Activated T-helper 1 cell treated with Interleukin-2 at 50 U/mL for 16 hours (primary cell): ENCODE measurements around the gene RHOBTB1.
A peak's percentile ranks its signal among the peaks of the same experiment; 100 is the strongest.

Experiments
- DNase-seq: peaks from one replicate; pipeline ENCODE4 v3.0.0-alpha.2; 2020; ENCODE audit warnings: low read depth

RHOBTB1 gene

DNA sequence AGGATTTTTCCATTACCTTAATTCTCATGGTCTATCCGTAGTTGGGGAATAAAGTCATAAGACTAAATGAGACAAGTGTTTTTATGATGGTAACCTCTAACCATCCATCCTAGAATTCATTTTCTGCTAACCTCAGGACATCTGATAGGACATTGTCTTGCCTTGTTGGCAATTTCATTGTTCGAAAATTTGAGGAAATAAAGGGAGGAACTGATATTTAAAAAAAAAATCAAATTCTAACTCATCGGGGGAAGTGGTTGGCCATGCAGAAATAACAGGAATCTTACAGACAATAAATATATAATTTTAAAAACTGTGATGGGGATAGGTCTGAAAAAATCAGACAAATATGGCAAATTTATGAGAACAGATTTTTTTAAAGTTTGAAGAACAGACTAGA lies 21.7 kb upstream of the RHOBTB1 start:
- no peak for DNase-seq

GRCh38 chr10:60964257-60965235 lies 20.6 kb upstream of the RHOBTB1 start:
- DNase-seq, result peak; percentile 3

DNA sequence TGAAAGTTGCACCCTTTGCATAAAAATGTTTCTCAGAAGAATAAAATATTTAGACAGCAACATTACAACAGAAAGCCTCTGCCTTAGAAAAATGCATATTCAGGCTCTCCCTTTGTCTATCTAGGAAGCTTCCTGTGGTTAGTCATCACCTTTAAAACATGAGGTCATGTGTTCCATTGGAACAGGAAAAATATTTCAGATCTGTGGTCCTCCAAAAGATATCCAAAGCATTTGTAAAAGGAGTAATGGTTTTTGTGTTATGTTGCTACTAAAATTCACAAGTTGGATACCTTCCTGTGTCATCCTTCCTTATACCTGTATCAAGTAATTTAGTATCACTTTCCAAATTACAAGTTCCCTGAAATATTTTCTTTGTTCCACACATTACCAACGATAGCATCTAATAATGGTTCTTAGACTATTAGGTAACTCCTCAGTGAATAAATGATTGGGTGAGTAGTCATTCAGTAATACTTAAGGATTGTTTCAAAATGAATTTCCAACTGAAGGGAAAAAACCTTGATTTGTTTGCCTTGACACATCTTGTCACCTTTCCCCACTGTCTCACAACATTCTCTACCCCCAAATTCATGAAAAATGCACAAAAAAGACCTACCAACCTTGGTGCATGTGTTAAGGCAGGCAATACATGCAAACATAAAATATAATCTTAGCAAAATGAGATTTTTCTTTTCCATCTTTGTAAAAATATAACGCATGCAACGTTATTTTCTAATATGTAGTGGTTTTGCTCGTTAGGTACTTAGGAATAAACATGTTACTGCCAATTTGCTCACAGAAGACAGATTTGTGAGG lies 19.7 kb upstream of the RHOBTB1 start:
- no peak for DNase-seq

DNA sequence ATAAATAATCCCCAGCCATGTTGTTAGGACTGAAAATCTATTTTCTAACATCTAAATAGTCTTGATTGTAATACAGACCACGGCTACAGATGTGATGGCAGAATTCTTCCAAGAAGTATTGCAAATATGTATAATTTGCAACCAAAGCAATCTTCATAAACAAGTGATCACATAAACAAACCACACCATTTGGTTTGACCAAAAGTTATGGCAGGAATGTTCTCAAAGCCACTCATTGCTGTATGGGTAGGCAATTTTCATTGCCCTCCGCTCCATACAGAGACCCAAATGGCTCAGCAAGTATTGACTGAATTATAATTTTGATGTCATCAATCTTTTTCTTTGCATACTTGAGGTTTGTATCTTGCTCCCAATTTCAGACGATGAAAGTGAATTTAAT lies 19.0 kb upstream of the RHOBTB1 start:
- no peak for DNase-seq

- DNase-seq, result no peak
Observed at GRCh38 chr10:60960913-60961312, 16.9 kb upstream of the RHOBTB1 start.

GRCh38 chr10:60960031-60960430 lies 16.0 kb upstream of the RHOBTB1 start:
- DNase-seq, result no peak

GRCh38 chr10:60958892-60959601 lies 15.1 kb upstream of the RHOBTB1 start:
- no peak for DNase-seq

- no peak for DNase-seq
Observed at GRCh38 chr10:60957667-60958221, 13.8 kb upstream of the RHOBTB1 start.

GRCh38 chr10:60955957-60956425 lies 12.0 kb upstream of the RHOBTB1 start:
- no peak for DNase-seq

- DNase-seq, result no peak
Observed at GRCh38 chr10:60955316-60955715, 11.3 kb upstream of the RHOBTB1 start.

DNA sequence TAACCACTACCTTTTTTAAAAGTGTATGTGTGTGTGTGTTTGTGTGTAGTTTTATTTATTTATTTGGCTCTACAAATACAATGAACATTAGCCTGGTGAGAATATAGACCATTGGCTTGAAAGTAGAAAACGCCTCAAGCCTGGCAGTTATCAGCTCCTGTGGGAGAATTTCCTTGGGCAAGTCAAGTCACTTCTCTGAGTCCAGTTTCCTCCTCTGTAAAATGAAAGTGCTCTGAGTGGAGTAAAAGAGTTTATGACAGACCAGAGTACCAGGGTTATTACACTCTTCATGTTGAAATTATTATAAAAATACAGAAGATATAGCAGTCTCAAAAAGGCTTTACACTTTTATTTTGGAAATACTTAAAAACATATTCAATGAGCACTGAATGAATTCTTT lies 10.1 kb upstream of the RHOBTB1 start:
- DNase-seq, result no peak

DNA sequence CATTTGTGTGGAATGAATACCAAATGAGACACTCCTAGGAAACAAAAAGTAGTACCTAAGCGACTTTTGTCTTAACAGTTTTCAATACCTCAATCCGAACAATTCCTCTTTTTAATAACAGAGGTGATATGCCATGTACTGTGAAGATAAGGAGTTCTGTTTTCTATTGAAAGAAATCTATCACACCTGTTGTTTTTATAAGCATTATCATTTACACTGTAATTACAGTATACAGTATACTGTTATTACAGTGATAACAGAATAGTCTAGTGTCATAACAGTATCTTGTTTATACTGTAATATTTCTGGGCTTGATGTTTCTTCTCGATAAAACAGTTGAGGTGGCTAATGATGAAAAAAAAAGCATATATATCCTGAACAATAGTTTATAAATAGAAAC lies 9.4 kb upstream of the RHOBTB1 start:
- DNase-seq, result no peak

DNA sequence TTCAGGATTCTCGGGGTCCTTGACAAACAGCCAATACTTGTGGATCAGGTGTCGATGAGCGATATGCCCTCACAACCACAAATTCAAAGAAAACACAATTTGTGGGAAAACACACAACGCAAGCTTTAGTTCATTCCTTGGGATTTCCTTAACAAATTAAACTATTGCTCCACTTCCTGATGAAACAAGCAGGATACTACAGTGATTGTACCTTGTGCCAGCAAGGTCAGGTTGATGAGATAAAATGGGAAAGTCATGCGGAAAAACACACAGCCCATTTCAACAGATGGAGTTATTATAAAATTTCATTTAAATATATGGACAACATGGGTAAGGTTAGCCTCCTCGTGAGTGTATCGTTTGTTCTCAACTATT lies 8.8 kb upstream of the RHOBTB1 start:
- DNase-seq, result no peak

GRCh38 chr10:60952067-60952845 lies 8.3 kb upstream of the RHOBTB1 start:
- no peak for DNase-seq

DNA sequence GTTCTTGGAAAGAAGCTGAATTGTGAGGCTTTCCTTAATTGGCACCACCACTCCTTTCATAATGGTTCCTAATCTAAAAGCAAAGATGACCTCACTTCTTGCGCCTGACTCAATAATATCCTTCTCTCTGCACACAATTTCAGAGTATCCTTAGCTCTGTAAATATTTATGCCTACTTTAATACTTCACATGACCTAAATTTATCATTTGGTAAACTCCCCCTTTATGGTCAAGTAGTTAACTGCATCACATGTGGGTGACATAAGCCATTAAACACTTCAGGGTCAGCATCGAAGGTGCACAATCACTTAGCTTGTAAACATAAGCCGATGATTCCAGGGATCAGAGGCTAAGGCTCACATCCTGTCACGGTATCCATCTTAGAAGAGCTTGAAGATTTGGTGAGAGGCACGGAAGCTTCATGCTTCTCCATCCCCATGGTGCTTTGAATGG lies 7.3 kb upstream of the RHOBTB1 start:
- DNase-seq, result no peak

DNA sequence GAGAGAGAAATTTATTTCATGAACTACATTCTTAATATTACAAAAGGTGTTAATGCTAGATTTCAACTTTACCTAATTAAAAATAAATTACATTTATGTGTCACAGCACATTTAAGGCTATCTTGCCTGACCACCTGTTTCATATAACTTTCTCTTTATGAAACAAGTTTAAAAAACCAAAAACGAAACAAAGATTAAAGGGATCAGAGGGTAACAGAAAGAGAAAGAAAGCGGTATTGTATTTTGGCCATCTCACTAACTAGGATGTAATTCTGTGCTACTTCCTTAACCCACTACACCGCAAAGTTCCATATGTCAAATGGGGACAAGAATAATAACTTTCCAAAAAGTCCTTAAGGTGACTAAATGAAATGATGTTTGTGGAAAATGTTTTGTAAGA lies 6.3 kb upstream of the RHOBTB1 start:
- no peak for DNase-seq

DNA sequence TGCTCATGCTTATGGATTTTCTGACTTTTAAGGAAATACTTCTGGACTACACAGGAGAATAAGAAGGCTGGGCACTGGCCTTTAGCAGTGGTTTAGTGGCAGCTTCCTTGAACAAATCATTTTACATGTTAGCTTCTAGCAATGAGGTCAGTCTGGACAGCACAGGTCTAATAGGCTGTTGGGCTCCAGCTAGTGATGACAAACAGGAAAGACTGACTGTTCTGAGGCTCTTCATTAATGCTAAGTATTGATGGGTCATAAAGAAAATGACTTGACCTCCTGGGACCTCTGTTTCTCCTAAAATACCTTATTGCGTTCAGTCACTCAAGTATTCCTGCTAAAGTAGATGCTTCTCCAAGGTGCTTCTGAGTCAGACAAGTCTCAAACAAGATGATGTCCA lies 4.9 kb upstream of the RHOBTB1 start:
- DNase-seq, result no peak

- DNase-seq, result no peak
Observed at GRCh38 chr10:60944910-60945297, 919 bp upstream of the RHOBTB1 start.

- DNase-seq, result no peak
Observed at GRCh38 chr10:60943316-60944057, 498 bp downstream of the RHOBTB1 start.

- no peak for DNase-seq
Observed at GRCh38 chr10:60942788-60943315, 1.1 kb downstream of the RHOBTB1 start.
